VCaP (cell line): ENCODE data around the gene HYAL3.

Experiments used
- H3K27ac ChIP-seq: fragments of 450-650 bp; 2 replicates; pipeline ENCODE4 v1.5.1; 2017
- CTCF ChIP-seq: fragments of 450-650 bp; conservative IDR thresholded peaks from 2 replicates; pipeline ENCODE4 v1.5.1; 2017; ENCODE audit warnings: mild to moderate bottlenecking, moderate library complexity

Gene HYAL3

GRCh38 chr3:50341537-50341936, 42.3 kb upstream of the HYAL3 start:
- no peak overlapping the region for H3K27ac ChIP-seq

GRCh38 chr3:50340448-50341329, 41.5 kb upstream of the HYAL3 start, which contains the start of gene RASSF1:
Gene RASSF1 (minus strand): TSS chr3:50340836. CDS start chr3:50340805, 31 bp downstream.
- no peak for TF ChIP-seq CTCF
- no peak within 1 kb of the TSS for H3K27ac ChIP-seq

More at GRCh38 chr3:50341537-50341936, 42.3 kb upstream of the HYAL3 start:
- no peak for TF ChIP-seq CTCF

- H3K27ac ChIP-seq, result no peak overlapping the region
- no peak for TF ChIP-seq CTCF
Observed at GRCh38 chr3:50340147-50340447, 40.9 kb upstream of the HYAL3 start.

- TF ChIP-seq CTCF, result no peak
- H3K27ac ChIP-seq, result no peak overlapping the region
Observed at GRCh38 chr3:50339485-50340146, 40.4 kb upstream of the HYAL3 start.

- peak overlapping the region; percentile 97 for H3K27ac ChIP-seq
- no peak for TF ChIP-seq CTCF
Observed at GRCh38 chr3:50338965-50339364, 39.8 kb upstream of the HYAL3 start.

GRCh38 chr3:50337175-50337861, 38.1 kb upstream of the HYAL3 start:
- peak overlapping the region; percentile 97 for H3K27ac ChIP-seq
- no peak for TF ChIP-seq CTCF
